HepG2 (cell line): ENCODE measurements around the gene LMNA. TPM values are rescaled to one million over a fixed set of nuclear protein-coding genes. Genes with fewer than 3 reads are reported as not detected.
A peak's percentile ranks its signal among the peaks of the same experiment; 100 is the strongest.

Source experiments
- CBFB ChIP-seq: sonication (generic); formaldehyde crosslinking; IDR thresholded peaks from 2 replicates; pipeline ENCODE4 v1.4.0; 2020; ENCODE audit warnings: missing genetic modification reagents
- CHD2 ChIP-seq: IDR thresholded peaks from 2 replicates; pipeline ENCODE4 v1.6.1; 2011; ENCODE audit warnings: low read depth, low read length, improper control_type of control experiment
- ELF4 ChIP-seq: sonication (generic); formaldehyde crosslinking; IDR thresholded peaks from 2 replicates; pipeline ENCODE4 v1.5.0; 2020; ENCODE audit warnings: missing genetic modification reagents, mild to moderate bottlenecking, moderate library complexity, borderline replicate concordance
- ETV5 ChIP-seq: IDR thresholded peaks from 2 replicates; pipeline ENCODE4 v1.6.1; 2018; ENCODE audit warnings: missing biosample characterization, missing genetic modification reagents, inconsistent platforms, borderline replicate concordance
- ISX ChIP-seq: sonication (generic); formaldehyde crosslinking; conservative IDR thresholded peaks from 2 replicates; pipeline ENCODE4 v1.5.0; 2020; ENCODE audit warnings: missing genetic modification reagents
- KAT8 ChIP-seq: IDR thresholded peaks from 2 replicates; pipeline ENCODE4 v1.6.1; 2016; ENCODE audit warnings: missing genetic modification reagents, missing compliant biosample characterization
- MAFG ChIP-seq: sonication (generic); formaldehyde crosslinking; IDR thresholded peaks from 2 replicates; pipeline ENCODE4 v1.5.1; 2020; ENCODE audit warnings: mild to moderate bottlenecking, missing genetic modification reagents
- NCOR1 ChIP-seq: fragments of 200-600 bp; sonication (generic); IDR thresholded peaks from 2 replicates; pipeline ENCODE4 v1.7.0; 2017; ENCODE audit warnings: antibody characterized with exemption, low read length, borderline replicate concordance
- NPAS2 ChIP-seq: sonication (generic); formaldehyde crosslinking; IDR thresholded peaks from 2 replicates; pipeline ENCODE4 v1.8.0; 2022; ENCODE audit warnings: mild to moderate bottlenecking, missing genetic modification reagents, borderline replicate concordance
- PHF20 ChIP-seq: sonication (generic); formaldehyde crosslinking; IDR thresholded peaks from 2 replicates; pipeline ENCODE4 v1.5.0; 2020; ENCODE audit warnings: mild to moderate bottlenecking, missing genetic modification reagents
- POLR2AphosphoS2 ChIP-seq: IDR thresholded peaks from 2 replicates; pipeline ENCODE4 v1.6.1; 2011; ENCODE audit warnings: low read depth, low read length, improper control_type of control experiment
- RFX1 ChIP-seq: fragments of 450-650 bp; IDR thresholded peaks from 2 replicates; pipeline ENCODE4 v1.6.1; 2017
- SP5 ChIP-seq: IDR thresholded peaks from 2 replicates; pipeline ENCODE4 v1.6.1; 2016; ENCODE audit warnings: low read depth, borderline replicate concordance
- THAP9 ChIP-seq: sonication (generic); formaldehyde crosslinking; IDR thresholded peaks from 2 replicates; pipeline ENCODE4; 2020; ENCODE audit warnings: missing genetic modification reagents, mild to moderate bottlenecking, borderline replicate concordance
- ZMYM2 ChIP-seq: sonication (generic); formaldehyde crosslinking; IDR thresholded peaks from 2 replicates; pipeline ENCODE4 v1.8.0; 2022; ENCODE audit warnings: mild to moderate bottlenecking, missing genetic modification reagents
- ZNF432 ChIP-seq: sonication (generic); formaldehyde crosslinking; IDR thresholded peaks from 2 replicates; pipeline ENCODE4 v1.5.0; 2020; ENCODE audit warnings: missing genetic modification reagents, mild to moderate bottlenecking, borderline replicate concordance
- ZNF576 ChIP-seq: sonication (generic); formaldehyde crosslinking; IDR thresholded peaks from 2 replicates; pipeline ENCODE4 v1.4.0; 2020; ENCODE audit warnings: mild to moderate bottlenecking, missing genetic modification reagents
- ZNF678 ChIP-seq: sonication (generic); formaldehyde crosslinking; IDR thresholded peaks from 2 replicates; pipeline ENCODE4 v1.4.0; 2020; ENCODE audit warnings: mild to moderate bottlenecking, missing genetic modification reagents
- ZNF709 ChIP-seq: sonication (generic); formaldehyde crosslinking; IDR thresholded peaks from 2 replicates; pipeline ENCODE4 v1.5.0; 2020; ENCODE audit warnings: mild to moderate bottlenecking, missing genetic modification reagents
- ZNF800 ChIP-seq: sonication (generic); formaldehyde crosslinking; IDR thresholded peaks from 2 replicates; pipeline ENCODE4 v1.4.0; 2020; ENCODE audit warnings: missing genetic modification reagents
- polyA plus RNA-seq, 8 experiments: library from polyadenylated mRNA; depleted of rRNA in 3 of 8; stranded (reverse) in 7 of 8; unstranded in 1 of 8; fragments of >200 nt; fragmentation: Illumina TruSeq in 4 of 8; extraction: Trizol in 4 of 8; gene quantifications; 2 replicates each; pipeline versions ENCODE4 v1.2.1 to v1.2.3, GENCODE V29; 2011 to 2016; ENCODE audit warnings: low read depth in 4 of 8, missing spikeins in 1 of 8, mixed read lengths in 1 of 8; ENCODE audit not compliant: insufficient read depth in 1 of 8
- total RNA-seq, 5 experiments: library from RNA; depleted of rRNA; stranded (reverse); fragments of >200 nt; fragmentation: Illumina TruSeq; extraction: Trizol; gene quantifications; 2 replicates each; pipeline ENCODE4 v1.2.3, GENCODE V29; 2016; ENCODE audit warnings: low read depth in 1 of 5
- TF ChIP-seq, protein P1 (sequence below): sonication (generic); formaldehyde crosslinking; IDR thresholded peaks from 2 replicates; pipeline ENCODE4 v1.8.1; 2022; ENCODE audit warnings: mild to moderate bottlenecking, missing genetic modification reagents
- TF ChIP-seq, protein P2 (sequence below): sonication (generic); formaldehyde crosslinking; IDR thresholded peaks from 2 replicates; pipeline ENCODE4 v1.5.1; 2020; ENCODE audit warnings: missing genetic modification reagents, mild to moderate bottlenecking, borderline replicate concordance

Gene LMNA
- total and polyA plus RNA-seq, 2 of the 13 experiments (the other 11 are each of a cell fraction or from before 2014, with no cell fraction given), result 107 to 225 TPM

GRCh38 chr1:156123356-156124196, 9.1 kb downstream of the LMNA start (continued):
- TF ChIP-seq THAP9 (CRISPR knock-in tag) (peak; percentile 98), RFX1 (no peak), NCOR1 (no peak), ZNF432 (CRISPR knock-in tag) (no peak), ZNF678 (no peak), KAT8 (CRISPR knock-in tag) (peak; percentile 56; the same call in 1 of the 2 replicates), ISX (no peak), PHF20 (no peak), ETV5 (CRISPR knock-in tag) (no peak), POLR2AphosphoS2 (no peak), ZNF576 (CRISPR knock-in tag) (no peak), ZMYM2 (CRISPR knock-in tag) (0 out of 2 replicates have a peak, but pooled peaks have one; percentile 23), CBFB (CRISPR knock-in tag) (no peak), ZNF800 (no peak), NPAS2 (CRISPR knock-in tag) (no peak), ZNF709 (CRISPR knock-in tag) (no peak), SP5 (CRISPR knock-in tag) (no peak), MAFG (CRISPR knock-in tag) (0 out of 2 replicates have a peak, but pooled peaks have one; percentile 34), CHD2 (no peak), ELF4 (no peak)
- TF ChIP-seq, protein P1, sequence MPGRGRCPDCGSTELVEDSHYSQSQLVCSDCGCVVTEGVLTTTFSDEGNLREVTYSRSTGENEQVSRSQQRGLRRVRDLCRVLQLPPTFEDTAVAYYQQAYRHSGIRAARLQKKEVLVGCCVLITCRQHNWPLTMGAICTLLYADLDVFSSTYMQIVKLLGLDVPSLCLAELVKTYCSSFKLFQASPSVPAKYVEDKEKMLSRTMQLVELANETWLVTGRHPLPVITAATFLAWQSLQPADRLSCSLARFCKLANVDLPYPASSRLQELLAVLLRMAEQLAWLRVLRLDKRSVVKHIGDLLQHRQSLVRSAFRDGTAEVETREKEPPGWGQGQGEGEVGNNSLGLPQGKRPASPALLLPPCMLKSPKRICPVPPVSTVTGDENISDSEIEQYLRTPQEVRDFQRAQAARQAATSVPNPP (CRISPR knock-in tag), result no peak
- TF ChIP-seq, protein P2, sequence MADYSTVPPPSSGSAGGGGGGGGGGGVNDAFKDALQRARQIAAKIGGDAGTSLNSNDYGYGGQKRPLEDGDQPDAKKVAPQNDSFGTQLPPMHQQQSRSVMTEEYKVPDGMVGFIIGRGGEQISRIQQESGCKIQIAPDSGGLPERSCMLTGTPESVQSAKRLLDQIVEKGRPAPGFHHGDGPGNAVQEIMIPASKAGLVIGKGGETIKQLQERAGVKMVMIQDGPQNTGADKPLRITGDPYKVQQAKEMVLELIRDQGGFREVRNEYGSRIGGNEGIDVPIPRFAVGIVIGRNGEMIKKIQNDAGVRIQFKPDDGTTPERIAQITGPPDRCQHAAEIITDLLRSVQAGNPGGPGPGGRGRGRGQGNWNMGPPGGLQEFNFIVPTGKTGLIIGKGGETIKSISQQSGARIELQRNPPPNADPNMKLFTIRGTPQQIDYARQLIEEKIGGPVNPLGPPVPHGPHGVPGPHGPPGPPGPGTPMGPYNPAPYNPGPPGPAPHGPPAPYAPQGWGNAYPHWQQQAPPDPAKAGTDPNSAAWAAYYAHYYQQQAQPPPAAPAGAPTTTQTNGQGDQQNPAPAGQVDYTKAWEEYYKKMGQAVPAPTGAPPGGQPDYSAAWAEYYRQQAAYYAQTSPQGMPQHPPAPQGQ (CRISPR knock-in tag), result no peak
